Activated gamma-delta T cell treated with anti-CD3 and anti-CD28 coated beads, Interleukin-2, amount 50 U/mL, for 16 hours (primary cell): ENCODE measurements around the gene COMMD7.
A peak's percentile ranks its signal among the peaks of the same experiment; 100 is the strongest.

ENCODE experiments used
- DNase-seq: peaks from one replicate; pipeline ENCODE4 v3.0.0-alpha.2; 2020; ENCODE audit warnings: low read depth

The COMMD7 gene

DNA sequence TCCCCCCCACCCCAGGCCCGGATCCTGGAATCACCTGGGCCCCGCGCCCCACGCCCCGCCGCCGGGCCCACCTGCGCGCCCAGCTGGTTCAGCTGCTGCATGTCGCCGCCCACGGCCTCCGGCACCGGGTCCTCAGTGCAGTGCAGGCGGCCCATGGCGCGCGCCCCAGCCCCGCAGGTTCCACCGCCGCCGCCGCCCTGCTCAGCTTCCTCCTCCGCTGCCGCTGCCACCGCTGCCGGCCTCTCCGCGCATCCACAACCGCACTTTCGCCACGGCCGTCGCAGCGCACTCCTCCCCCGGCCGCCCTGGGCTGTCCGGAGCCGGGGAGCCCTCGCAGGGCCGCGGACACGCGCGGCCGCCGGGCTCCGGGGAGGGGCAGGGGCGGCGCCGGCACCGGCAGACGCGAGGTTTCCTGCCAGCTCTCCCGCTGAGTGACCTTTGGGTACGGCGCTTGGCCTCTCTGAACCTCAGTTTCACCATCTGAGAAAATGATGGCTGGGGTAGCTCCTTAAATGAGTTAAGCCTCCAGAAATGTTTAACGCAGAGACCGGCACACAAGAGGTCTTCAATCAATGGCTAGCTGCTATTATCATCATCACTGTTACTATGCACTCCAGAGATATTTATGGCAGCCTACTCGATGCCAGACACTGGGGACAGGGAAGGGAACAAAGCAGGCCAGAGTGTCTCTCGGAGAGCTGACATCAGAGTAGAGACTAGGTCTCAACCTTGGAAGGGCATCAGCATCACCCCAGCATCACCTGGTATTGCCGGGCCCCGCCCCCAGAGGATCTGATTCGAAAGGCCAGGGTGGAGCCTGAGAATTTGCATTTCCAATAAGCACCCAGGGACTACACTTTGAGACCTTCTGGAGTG is at the start of gene COMMD7:
COMMD7 (minus strand) TSS at position 231 of the 876 bp plus-strand sequence; CDS start at position 155, 76 bp downstream.
- DNase-seq = peak; percentile 40

DNA sequence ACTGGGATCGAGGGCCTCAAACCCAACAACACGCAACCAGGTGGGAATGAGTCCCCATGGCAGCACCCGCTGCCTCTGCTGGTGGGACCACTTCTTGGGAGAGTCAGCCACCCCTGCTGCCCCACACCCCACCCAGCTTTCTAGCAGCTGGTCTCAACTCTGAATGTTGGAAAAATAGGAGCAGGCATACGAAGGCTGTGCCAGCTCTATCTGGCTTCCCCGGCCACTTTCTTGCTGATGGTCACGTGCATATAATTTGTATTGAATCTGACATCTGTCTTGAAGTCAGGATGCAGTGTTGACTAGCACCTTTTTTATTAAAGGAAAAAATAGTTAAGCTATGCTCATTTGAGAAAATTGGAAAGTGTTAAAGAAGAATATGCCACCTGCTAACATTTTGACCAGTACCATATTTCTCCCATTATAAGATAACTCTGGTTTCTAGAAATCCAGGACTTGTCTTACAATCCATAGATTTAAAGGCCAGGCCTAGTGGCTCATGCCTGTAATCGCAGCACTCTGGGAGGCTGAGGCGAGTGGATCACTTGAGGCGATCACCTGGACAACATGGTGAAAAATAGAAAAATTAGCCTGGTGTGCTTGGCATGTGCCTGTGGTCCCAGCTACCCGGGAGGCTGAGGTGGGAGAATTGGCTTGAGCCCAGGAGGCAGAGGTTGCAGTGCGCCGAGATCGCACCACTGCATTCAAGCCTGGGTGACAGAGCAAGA is 49.6 kb upstream of the COMMD7 start:
- no peak for DNase-seq

DNA sequence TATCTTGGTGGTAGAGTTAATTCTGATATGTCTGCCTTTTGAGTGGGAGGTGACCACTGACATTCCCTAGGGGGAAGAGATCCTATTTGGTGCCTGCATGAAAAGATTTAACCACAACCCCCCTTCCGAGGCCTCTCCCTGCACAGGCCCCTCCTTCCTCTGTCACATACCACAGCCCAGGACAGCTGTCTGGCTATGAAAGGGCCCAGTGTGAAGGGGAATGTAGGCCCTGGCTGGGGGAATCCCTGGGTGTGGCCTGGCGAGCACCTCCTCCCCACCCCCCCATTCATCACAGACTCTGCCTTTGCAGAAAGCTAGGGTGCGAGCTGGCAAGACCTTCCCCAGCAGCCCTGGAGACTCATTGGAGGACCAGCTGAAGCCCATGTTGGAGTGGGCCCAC is 49.0 kb upstream of the COMMD7 start:
- no peak for DNase-seq

DNA sequence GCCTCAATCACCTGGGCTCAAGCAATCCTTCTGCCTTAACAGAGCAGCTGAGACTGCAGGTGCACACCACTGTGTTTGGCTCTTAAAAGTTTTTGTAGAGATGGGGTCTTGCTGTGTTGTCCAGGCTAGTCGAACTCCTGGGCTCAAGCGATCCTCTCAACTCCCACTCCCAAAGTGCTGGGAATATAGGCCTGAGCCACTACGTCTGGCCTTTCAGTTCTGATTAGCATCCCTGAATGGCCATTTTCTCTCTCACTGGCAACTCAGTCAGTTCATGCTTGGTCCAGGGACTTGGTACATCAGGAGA is 47.4 kb upstream of the COMMD7 start:
- no peak for DNase-seq

DNA sequence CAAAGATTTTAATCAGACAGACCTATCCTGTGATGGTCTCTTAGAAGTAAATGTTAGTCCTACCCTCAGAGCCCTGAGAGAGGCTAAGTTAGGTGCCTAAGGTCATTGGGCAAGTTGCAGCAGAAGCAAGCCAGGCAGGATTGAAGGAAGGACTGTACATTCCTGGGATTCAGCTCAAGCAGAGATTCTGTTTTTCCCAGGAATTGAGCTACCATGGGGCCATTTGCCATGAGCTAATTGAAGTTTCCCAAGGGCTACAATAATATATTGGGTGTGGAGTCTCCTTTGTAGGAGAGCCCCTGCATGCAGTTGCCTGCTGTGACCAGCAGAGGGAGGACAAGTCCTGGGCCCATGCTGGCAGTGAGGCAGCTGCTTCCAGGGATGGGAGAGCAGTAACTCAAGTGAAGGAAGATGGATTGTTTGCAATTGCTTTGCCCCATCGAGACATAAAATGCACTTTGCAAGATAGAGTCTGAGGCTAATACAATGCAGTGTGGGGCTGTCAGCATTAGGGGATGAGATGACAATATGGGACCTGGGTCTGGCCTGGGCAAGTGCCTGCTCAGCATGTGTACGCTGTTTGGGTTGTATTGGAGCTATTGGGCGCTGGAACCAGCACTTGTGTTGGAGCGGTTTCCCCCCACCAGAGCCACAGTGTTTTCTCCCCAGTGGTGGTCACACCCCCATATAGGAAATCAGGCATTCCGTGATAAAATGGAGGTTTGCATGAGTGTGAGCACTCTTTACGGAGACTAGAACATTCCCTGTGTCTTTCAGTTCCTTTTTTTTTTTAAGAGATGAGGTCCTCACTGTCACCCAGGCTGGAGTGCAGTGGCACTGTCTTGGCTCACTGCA is 46.9 kb upstream of the COMMD7 start:
- DNase-seq = peak; percentile 59

DNA sequence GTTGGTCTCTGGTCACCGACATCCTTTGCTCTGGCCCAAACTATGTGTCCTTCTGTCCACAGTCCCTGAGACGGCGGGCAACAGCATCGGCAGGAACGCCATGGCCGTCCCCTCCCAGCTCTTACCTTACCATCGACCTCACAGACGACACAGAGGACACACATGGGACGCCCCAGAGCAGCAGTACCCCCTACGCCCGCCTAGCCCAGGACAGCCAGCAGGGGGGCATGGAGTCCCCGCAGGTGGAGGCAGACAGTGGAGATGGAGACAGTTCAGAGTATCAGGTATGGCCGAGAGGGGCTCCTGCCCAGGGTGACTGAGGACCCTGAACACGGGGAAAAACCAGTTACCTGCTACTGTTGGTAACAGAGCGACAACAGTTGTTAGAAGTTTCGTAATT is 43.9 kb upstream of the COMMD7 start:
- no peak for DNase-seq

DNA sequence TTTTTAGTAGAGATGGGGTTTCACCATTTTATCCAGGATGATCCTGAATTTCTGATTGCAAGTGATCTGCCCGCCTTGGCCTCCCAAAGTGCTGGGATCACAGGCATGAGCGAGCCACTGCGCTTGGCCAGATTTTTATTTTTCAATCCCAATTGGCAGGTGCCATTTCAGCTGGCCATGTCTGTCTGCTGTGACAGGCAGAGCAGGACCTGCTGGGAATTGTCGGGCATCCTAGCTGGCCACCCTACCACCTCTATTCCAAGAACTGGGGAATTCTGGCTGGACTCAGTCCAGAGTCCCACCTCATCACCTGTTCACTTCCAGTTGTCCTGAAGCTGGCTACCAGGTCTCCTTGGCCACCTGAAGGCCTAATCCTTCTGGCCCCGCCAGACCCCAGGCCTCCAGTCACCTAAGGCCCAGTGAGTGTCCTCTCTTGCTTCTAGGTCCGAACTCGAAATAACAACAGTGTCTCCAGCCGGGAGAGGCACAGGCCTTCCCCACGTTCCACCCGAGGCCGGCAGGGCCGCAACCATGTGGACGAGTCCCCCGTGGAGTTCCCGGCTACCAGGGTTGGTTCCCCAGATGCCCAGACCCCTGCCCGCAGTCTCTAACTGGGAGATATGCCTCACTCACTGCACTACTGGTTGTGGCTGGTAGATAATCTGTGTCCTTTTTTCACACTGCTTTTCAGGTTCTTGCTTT is 42.9 kb upstream of the COMMD7 start:
- DNase-seq = no peak

DNA sequence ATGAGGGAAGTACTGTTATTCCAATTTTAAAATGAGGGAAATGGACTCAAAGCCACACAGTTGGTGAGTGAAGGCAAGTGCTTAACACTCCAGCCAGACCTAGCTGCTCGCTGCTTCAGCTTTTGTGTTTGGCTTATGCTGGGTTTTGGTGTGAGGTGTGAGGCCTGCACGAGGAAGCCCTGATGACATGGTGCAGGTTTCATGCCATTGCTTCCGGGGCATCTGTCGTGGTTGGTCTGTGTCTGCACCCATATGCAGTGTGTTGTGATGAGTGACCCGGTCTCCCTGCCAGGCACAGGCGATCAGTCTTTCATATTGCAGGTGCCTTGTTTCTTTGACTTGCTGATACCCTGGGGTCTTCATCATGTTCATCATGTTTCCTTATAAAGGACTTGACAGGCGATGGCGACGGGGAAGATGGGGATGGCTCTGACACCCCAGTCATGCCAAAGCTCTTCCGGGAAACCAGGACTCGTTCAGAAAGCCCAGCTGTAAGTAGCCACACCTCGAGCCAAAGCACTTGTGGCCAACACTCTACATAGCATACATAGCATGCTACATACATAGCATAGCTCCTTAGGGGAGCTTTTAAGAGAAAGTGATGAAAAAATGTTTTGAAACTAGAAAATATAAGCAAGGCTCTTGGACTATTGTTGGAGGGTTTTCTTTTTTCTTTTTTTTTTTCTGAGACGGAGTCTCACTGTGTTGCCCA is 41.3 kb upstream of the COMMD7 start:
- no peak for DNase-seq

DNA sequence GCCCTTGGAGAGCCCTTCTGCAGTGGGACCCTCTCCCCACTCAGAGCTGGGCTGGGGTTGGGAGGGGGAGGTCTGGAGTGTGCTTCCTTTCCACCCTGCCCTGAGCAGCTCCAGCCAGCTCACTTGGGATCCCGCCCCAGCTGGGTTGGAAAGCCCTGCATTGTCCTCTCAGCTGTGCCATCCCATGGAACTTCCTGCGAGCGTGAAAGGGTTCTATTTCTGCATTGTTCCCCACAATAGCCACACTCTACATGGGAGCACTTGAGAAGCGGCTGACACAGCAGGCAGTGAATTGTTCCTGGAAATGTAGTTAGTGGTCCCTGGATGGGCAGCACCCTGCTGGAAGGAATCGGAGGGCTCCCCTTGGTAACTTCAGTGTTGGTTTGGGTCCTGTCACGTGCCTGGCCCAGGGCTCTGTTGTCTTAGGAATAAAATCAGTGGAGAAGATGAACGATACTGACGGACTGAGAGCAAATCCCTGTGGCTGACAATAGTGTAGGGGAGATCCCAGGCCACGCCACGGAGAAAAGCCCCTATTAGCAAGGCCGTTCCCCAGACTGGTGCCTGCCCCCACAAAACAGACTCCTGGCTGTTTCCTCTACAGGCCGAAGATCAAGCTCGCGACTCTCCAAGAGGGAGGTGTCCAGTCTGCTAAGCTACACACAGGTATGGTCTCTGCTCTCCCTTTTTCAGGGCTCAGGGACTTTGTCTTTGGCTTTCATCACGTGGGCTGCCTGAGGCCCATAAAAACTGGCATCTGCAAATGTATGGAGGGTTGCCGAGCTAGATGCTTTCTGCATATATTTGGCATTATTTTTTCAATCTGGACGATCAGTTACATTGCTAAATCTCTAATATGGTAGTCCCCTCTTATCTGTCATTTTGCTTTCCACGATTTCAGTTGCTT is 37.7 kb upstream of the COMMD7 start:
- DNase-seq = no peak

DNA sequence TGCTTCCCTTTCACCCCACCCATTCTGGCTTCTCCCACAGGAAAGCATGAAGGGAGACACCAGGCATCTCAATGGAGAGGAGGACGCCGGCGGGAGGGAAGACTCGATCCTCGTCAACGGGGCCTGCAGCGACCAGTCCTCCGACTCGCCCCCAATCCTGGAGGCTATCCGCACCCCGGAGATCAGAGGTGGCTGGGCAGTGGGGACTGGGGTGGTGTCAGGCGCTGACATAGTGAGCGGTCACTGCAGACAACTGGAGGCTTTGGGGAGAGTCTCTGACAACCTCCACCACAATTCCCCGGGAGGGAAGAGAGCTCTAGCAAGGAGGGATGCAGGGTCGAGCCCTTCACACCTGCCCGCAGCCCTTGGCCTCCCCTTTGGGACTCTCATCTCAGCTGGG is 37.0 kb upstream of the COMMD7 start:
- no peak for DNase-seq

DNA sequence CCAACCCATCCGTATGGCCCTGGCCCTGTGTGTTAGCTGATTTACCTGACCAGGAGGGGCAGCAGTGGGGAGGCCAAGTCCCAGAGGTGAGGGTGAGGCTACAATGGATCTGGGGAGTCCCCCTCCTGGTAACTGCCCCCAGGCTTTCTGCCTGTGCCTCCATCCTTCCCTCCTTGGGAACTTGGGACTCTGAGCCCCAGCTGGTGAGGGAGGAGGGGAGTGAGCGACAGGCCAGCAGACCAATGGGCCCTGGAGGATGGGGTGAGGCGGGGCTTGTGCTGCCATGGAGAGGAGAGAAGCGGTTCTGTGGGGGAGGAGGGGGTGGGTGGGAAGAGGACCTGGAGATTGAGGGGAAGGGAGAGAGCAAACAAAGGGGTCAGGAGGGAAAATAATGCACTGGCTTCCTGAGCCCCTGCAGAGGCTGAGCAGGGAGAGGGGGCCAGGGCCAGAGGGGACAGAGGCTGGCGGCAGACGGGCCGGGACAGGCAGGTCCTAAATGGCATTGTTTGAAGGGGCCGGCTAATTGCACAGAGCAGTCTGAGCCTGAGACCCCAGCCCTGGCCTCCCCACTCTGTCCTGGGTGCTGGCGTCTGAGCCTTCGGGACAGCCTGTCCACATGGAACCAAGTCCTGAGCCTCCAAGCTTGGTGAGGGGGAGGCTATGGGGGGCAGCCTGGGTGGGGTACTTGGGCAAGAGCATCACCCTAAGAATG is 36.4 kb upstream of the COMMD7 start:
- no peak for DNase-seq

DNA sequence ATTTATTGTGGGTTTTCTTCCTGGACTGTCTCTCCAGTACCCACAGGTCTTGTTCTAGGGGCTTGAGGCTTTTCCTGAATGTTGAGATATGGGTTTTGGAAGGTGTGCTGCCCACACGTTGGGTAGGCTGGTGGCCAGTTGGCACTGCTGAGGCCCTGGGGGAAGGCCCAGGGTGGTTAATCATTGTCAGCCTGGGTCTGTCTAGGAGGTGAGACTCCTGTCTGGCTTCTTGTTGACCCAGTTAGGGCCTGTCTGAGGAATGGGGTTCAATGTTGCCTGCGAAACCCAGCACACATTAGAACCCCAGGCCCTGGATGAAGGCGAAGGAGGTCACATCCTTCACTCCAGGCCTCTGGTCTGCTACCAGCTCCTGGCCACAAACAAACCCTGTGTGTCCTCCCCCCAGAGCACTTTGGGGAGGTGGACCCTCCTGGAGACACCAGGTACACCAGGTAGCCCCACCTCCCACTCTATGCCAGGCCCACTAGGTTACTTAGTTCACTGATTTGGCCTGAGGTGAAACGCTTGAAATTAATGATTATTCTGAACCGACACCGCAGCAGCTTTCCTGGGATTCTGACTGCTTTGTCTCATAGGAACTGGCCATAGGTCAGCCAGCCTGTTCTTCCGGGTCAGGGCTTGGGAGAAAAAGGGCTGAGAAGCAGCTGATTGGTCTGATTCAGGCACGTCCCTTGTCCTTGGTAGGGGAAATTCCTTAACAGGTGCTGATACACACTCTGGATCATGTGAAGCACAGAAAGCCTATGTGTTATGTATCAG is 34.1 kb upstream of the COMMD7 start:
- no peak for DNase-seq

DNA sequence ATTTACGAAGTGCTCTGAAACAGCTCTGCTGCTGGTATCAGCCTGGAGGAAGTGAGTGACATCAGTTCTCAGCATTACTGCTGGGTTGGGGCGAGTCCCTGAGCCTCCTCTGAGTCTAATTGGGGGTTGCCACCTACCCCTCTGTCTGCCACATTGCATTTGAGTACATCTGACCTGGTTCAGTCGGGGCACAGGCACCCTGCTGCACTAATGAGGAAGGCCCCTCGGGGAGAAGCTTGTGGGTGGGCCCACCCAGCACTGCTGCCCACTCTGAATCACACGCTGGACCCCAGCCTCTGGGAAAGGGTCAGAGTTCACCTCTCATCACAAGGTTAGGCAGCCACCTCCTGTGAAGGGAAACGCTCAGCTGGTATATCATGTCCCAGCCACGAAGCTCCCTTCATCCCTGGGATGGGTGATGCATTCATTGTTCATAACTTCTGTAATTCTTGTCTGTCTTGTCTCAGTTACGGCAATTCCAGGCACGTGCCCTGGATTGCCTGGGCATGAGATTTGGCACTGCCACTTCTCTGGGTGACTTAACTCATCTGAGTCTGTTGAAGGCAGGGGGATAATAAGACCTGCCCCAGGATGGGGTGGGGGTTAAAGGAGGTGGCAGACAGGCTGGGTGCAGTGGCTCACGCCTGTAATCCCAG is 32.2 kb upstream of the COMMD7 start:
- no peak for DNase-seq

DNA sequence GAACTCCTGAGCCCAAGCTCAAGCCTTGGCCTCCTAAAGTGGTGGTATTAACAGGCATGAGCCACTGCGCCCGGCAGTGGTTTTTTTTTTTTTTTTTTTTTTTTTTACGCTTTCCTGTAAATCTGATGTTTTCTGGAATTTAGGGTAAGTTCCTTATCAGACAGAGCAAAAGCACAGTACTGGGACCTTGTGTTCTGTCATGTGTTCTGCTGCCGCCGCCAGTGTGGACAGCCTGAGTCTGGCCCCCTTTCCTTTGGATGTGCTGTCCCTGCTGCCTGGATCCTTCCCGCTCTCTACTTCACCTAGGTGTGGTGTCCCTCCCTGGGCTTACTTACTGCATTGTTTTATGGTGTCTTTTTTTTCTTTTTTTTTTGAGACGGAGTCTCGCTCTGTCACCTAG is 30.6 kb upstream of the COMMD7 start:
- DNase-seq = no peak

DNA sequence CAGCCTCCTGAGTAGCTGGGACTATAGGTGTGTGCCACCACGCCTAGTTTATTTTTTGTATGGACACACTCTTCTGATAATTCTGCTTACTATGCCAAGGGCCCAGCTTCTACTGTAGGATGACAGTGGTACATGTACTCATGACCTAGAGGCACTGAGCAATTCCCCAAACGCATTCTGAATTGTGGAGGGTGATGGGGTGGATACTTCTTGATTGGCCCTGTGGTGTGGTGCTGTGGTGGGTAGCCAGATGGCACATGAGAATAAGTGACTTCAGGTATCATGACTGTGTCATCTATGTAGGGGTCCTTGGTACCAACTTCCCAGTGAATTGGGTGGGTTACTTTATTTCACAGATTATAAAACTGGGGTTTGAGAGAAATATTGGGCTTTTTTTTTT is 30.0 kb upstream of the COMMD7 start:
- no peak for DNase-seq

DNA sequence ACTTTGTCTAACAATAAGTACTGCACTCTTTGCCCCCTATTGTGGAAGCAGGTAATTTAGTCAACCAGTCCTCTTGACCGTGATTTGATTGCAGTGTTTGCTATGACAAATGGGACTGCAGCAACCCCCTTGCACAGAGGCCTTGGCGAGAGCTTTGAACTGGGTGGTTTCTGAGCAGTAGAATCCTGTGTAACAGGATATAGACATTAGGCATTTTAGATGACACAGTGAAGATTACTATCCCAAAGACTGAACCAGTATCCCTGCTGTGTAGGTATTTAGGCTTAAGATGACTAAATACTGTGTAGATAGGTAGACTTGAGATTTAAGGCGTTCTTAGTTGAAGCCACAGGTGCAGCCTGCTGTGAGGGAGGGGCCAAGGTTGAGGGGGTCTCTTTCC is 28.8 kb upstream of the COMMD7 start:
- no peak for DNase-seq

DNA sequence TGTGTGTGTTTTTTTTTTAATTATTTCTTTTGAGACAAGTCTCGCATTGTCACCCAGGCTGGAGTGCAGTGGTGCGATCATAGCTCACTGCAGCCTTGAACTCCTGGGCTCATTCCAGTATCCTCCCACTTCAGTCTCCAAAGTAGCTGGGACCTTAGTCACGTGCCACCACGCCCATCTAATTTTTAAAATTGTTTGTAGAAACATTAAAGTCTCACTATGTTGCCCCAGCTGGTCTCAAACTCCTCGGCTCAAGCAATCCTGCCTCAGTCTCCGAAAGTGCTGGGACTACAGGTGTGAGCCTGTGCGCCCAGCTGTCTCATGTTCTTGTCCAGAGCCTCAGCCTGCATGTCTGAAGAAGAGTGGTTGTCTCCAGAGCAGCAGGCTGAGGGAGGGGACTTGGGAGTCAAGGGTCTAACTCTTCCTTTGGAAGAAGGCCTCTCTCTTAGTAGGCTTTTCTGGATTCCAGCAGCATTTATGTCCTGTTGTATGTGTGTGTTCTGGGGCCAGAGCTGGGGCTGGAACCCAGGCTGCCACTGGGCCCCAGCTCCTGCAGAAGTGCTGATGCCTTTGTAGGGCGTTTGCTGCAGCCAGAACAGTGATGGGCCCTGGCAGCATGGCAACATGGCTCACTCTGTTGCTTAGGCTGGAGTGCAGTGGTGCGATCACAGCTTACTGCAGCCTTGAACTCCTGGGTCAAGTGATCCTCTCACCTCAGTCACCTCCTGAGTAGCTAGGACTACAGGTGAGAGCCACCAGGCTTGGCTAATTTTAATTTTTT is 24.3 kb upstream of the COMMD7 start:
- no peak for DNase-seq
